AG09309 (cell line): ENCODE measurements around the gene SEMA7A.
"Not testable (repeated sequence)": the region's sequence is repeated elsewhere in the genome, so short reads cannot be mapped to it uniquely, and the experiment has no call there.

Source experiments
- DNase-seq: peaks from one replicate; pipeline ENCODE4 v3.0.0-alpha.2; 2010; ENCODE audit warnings: low read depth
- H3K4me3 ChIP-seq: 2 replicates; pipeline ENCODE4 v1.5.1; 2011; ENCODE audit warnings: mild to moderate bottlenecking, low read depth, low read length, moderate library complexity; ENCODE audit not compliant: control insufficient read depth
- CTCF ChIP-seq: IDR thresholded peaks from 2 replicates; pipeline ENCODE4 v1.5.1; 2011; ENCODE audit warnings: mild to moderate bottlenecking, low read depth, low read length, inconsistent platforms; ENCODE audit not compliant: insufficient read depth, control insufficient read depth; ENCODE audit errors: missing control alignments

Gene SEMA7A

GRCh38 chr15:74393423-74393822 is 40.3 kb downstream of the SEMA7A start:
- no peak overlapping the region for H3K4me3 ChIP-seq
- TF ChIP-seq CTCF, result no peak
- no peak for DNase-seq

- H3K4me3 ChIP-seq, result no peak overlapping the region
- DNase-seq, result no peak
- no peak for TF ChIP-seq CTCF
Measured at GRCh38 chr15:74392902-74393301, 40.9 kb downstream of the SEMA7A start.

- no peak overlapping the region for H3K4me3 ChIP-seq
- TF ChIP-seq CTCF, result no peak
- no peak for DNase-seq
Measured at GRCh38 chr15:74392451-74392830, 41.3 kb downstream of the SEMA7A start.

GRCh38 chr15:74391582-74392450 is 41.9 kb downstream of the SEMA7A start:
- H3K4me3 ChIP-seq, result no peak overlapping the region
- no peak for TF ChIP-seq CTCF
- DNase-seq, result no peak

GRCh38 chr15:74390647-74391288 is 43.0 kb downstream of the SEMA7A start:
- TF ChIP-seq CTCF, result no peak
- no peak overlapping the region for H3K4me3 ChIP-seq
- no peak for DNase-seq

- DNase-seq, H3K4me3 ChIP-seq: not testable (repeated sequence)
Measured at GRCh38 chr15:74390049-74390646, 43.6 kb downstream of the SEMA7A start.
